ENCODE results near the gene KLRC4.

GRCh38 chr12:10358131-10358530, 51.4 kb downstream of the KLRC4 start:
- TF ChIP-seq CTCF (IDR thresholded peaks at IDR 0.05) = no peak
- TF ChIP-seq POLR2AphosphoS5 (IDR thresholded peaks at IDR 0.05) = no peak

All from prostate gland (tissue), 2 donors.